ENCODE data around the gene RPTN. TPM values are rescaled to one million over a fixed set of nuclear protein-coding genes. Genes with fewer than 3 reads are reported as not detected.
"Not testable (repeated sequence)": the region's sequence is repeated elsewhere in the genome, so short reads cannot be mapped to it uniquely, and the experiment has no call there.

The RPTN gene
- total RNA-seq, 4 donors from 2014 or later, result not detected

GRCh38 chr1:152148981-152149380 is 10.0 kb downstream of the RPTN start:
- no peak for ATAC-seq
- no peaks in the 10 kb centered on the region for H3K36me3 ChIP-seq
- intact Hi-C loops (cut with DNase I; ENCODE audit: low total_unique reads) (no loop called here), in situ Hi-C loops (cut with MboI; ENCODE audit: low sequenced_read_pairs in 4 of 4) (no loop called here)
- no peak for DNase-seq
- H3K9me3 ChIP-seq, result peaks cover 0 to 7% (median 0%) of the 10 kb centered on the region in 3 donors
- no peaks in the 10 kb centered on the region for H3K4me1 ChIP-seq
- H3K27ac ChIP-seq, result no peak overlapping the region
- no peak overlapping the region for H3K4me3 ChIP-seq
- H3K27me3 ChIP-seq, result no peaks in the 10 kb centered on the region
- TF ChIP-seq CTCF (IDR thresholded peaks at IDR 0.05 in 4 of 5, conservative IDR thresholded peaks at IDR 0.05 in 1 of 5) (no peak), POLR2A (IDR thresholded peaks at IDR 0.05) (no peak)

GRCh38 chr1:152148051-152148450 is 11.0 kb downstream of the RPTN start:
- intact Hi-C loops (cut with DNase I; ENCODE audit: low total_unique reads) (no loop called here), in situ Hi-C loops (cut with MboI; ENCODE audit: low sequenced_read_pairs in 4 of 4) (no loop called here)
- TF ChIP-seq POLR2A (IDR thresholded peaks at IDR 0.05) (no peak), CTCF (IDR thresholded peaks at IDR 0.05 in 4 of 5, conservative IDR thresholded peaks at IDR 0.05 in 1 of 5) (no peak)
- DNase-seq (no peak), ATAC-seq (no peak)
- Histone ChIP-seq H3K4me1 (no peaks in the 10 kb centered on the region), H3K4me3 (no peak overlapping the region), H3K27me3 (no peaks in the 10 kb centered on the region), H3K27ac (no peak overlapping the region), H3K9me3 (peaks cover 0 to 7% (median 0%) of the 10 kb centered on the region in 3 donors), H3K36me3 (no peaks in the 10 kb centered on the region)

GRCh38 chr1:152145769-152146168 is 13.3 kb downstream of the RPTN start:
- no peak for ATAC-seq
- Histone ChIP-seq H3K36me3 (no peaks in the 10 kb centered on the region), H3K27ac (no peak overlapping the region), H3K9me3 (peaks cover 0 to 7% (median 0%) of the 10 kb centered on the region in 3 donors), H3K4me1 (no peaks in the 10 kb centered on the region), H3K27me3 (no peaks in the 10 kb centered on the region), H3K4me3 (no peak overlapping the region)
- DNase-seq, result no peak
- intact Hi-C loops (cut with DNase I; ENCODE audit: low total_unique reads) (no loop called here), in situ Hi-C loops (cut with MboI; ENCODE audit: low sequenced_read_pairs in 4 of 4) (no loop called here)
- TF ChIP-seq CTCF (IDR thresholded peaks at IDR 0.05 in 4 of 5, conservative IDR thresholded peaks at IDR 0.05 in 1 of 5), result no peak
- no peak for TF ChIP-seq POLR2A (IDR thresholded peaks at IDR 0.05)

- H3K9me3 ChIP-seq; H3K4me3 ChIP-seq; DNase-seq; ATAC-seq; in situ Hi-C loops (cut with MboI; ENCODE audit: low sequenced_read_pairs in 4 of 4); H3K27me3 ChIP-seq; intact Hi-C loops (cut with DNase I; ENCODE audit: low total_unique reads); H3K36me3 ChIP-seq; H3K4me1 ChIP-seq; H3K27ac ChIP-seq: not testable (repeated sequence)
These were observed 14.3 kb downstream of the RPTN start for GRCh38 chr1:152144674-152145183.

GRCh38 chr1:152143150-152143887 is 15.7 kb downstream of the RPTN start:
- intact Hi-C loops (cut with DNase I; ENCODE audit: low total_unique reads), result no loop called here
- peaks cover 0 to 5% (median 0%) of the 10 kb centered on the region in 3 donors for H3K9me3 ChIP-seq
- in situ Hi-C loops (cut with MboI; ENCODE audit: low sequenced_read_pairs in 4 of 4), result no loop called here
- no peak overlapping the region for H3K27ac ChIP-seq
- no peaks in the 10 kb centered on the region for H3K4me1 ChIP-seq
- no peak overlapping the region for H3K4me3 ChIP-seq
- no peaks in the 10 kb centered on the region for H3K36me3 ChIP-seq
- ATAC-seq (no peak), DNase-seq (no peak)
- TF ChIP-seq CTCF (IDR thresholded peaks at IDR 0.05 in 4 of 5, conservative IDR thresholded peaks at IDR 0.05 in 1 of 5) (no peak), POLR2A (IDR thresholded peaks at IDR 0.05) (no peak)
- peaks cover 0 to 2% (median 0%) of the 10 kb centered on the region in 3 donors for H3K27me3 ChIP-seq

All from gastrocnemius medialis (tissue), 4 donors.